K562 (cell line): Measurements from ENCODE around the gene CFAP410. TPM values are rescaled to one million over a fixed set of nuclear protein-coding genes. Genes with fewer than 3 reads are reported as not detected.

Source experiments
- CBX2 ChIP-seq: fragments of 200-600 bp; sonication (generic); IDR thresholded peaks from one replicate; pipeline ENCODE4 v1.6.1; 2012; ENCODE audit warnings: mild to moderate bottlenecking, low read length, inconsistent platforms; ENCODE audit not compliant: insufficient read depth, poor library complexity, severe bottlenecking
- CXXC5 ChIP-seq: fragments of 250-450 bp; sonication (Bioruptor Pico); IDR thresholded peaks from 2 replicates; pipeline ENCODE4 v1.8.0; 2022; ENCODE audit warnings: inconsistent platforms, mild to moderate bottlenecking, moderate library complexity
- DDX20 ChIP-seq: fragments of 450-650 bp; IDR thresholded peaks from 2 replicates; pipeline ENCODE4 v1.6.1; 2016; ENCODE audit warnings: missing genetic modification characterization, low read depth, mild to moderate bottlenecking, missing compliant biosample characterization, moderate library complexity
- DMBX1 ChIP-seq: fragments of 250-450 bp; sonication (Bioruptor Pico); IDR thresholded peaks from 2 replicates; pipeline ENCODE4 v1.8.0; 2022; ENCODE audit warnings: inconsistent platforms, mild to moderate bottlenecking, moderate library complexity, borderline replicate concordance
- DNMT1 ChIP-seq: fragments of 450-650 bp; IDR thresholded peaks from 2 replicates; pipeline ENCODE4 v1.6.1; 2016; ENCODE audit warnings: antibody characterized with exemption, mild to moderate bottlenecking
- EGR1 ChIP-seq: fragments of 450-650 bp; conservative IDR thresholded peaks from 2 replicates; pipeline ENCODE4 v1.6.1; 2017; ENCODE audit warnings: mild to moderate bottlenecking
- GATAD2A ChIP-seq: fragments of 450-650 bp; IDR thresholded peaks from 2 replicates; pipeline ENCODE4 v1.6.1; 2017
- GTF2B ChIP-seq: IDR thresholded peaks from 2 replicates; pipeline ENCODE4 v1.6.1; 2011; ENCODE audit not compliant: insufficient read length; ENCODE audit errors: extremely low read depth
- HDAC8 ChIP-seq: fragments of 450-650 bp; IDR thresholded peaks from 2 replicates; pipeline ENCODE4 v1.6.1; 2016; ENCODE audit warnings: mild to moderate bottlenecking, missing genetic modification characterization, moderate library complexity, missing compliant biosample characterization
- HIVEP1 ChIP-seq: fragments of 250-450 bp; sonication (Bioruptor Pico); IDR thresholded peaks from 2 replicates; pipeline ENCODE4 v1.4.0; 2020; ENCODE audit warnings: mild to moderate bottlenecking
- KDM4B ChIP-seq, 2 experiments: fragments of 450-650 bp in 1 of 2; sonication (generic) in 1 of 2; IDR thresholded peaks; 2 replicates each; pipeline ENCODE4 v1.6.1; 2016 to 2017; ENCODE audit warnings: borderline replicate concordance in 2 of 2, antibody characterized with exemption in 1 of 2, low read depth in 1 of 2, mild to moderate bottlenecking in 1 of 2
- L3MBTL2 ChIP-seq: fragments of 450-650 bp; IDR thresholded peaks from 2 replicates; pipeline ENCODE4 v1.6.1; 2016; ENCODE audit warnings: mild to moderate bottlenecking, moderate library complexity
- LCOR ChIP-seq: sonication (generic); formaldehyde crosslinking; IDR thresholded peaks from 2 replicates; pipeline ENCODE4 v1.8.0; 2022; ENCODE audit warnings: mild to moderate bottlenecking, missing genetic modification reagents
- MYC ChIP-seq, 2 experiments: fragments of 250-450 bp in 1 of 2; sonication (Bioruptor Pico) in 1 of 2; IDR thresholded peaks; 2 replicates each; pipeline versions ENCODE4 v1.5.1 to v1.6.1; 2012 to 2021; ENCODE audit warnings: low read depth in 2 of 2, borderline replicate concordance in 1 of 2, improper control_type of control experiment in 1 of 2, low read length in 1 of 2, mild to moderate bottlenecking in 1 of 2, moderate library complexity in 1 of 2
- NFIC ChIP-seq: fragments of 450-650 bp; IDR thresholded peaks from 2 replicates; pipeline ENCODE4 v1.6.1; 2017; ENCODE audit warnings: mild to moderate bottlenecking, inconsistent platforms
- PHB2 ChIP-seq: fragments of 450-650 bp; IDR thresholded peaks from 2 replicates; pipeline ENCODE4 v1.6.1; 2017; ENCODE audit warnings: low read depth
- POLR2A ChIP-seq: fragments of 450-650 bp; conservative IDR thresholded peaks from 2 replicates; pipeline ENCODE4 v1.6.1; 2016
- POLR2AphosphoS2 ChIP-seq: IDR thresholded peaks from 2 replicates; pipeline ENCODE4 v1.6.1; 2012; ENCODE audit warnings: low read length, improper control_type of control experiment
- POLR2G ChIP-seq: fragments of 200-400 bp; formaldehyde crosslinking; IDR thresholded peaks from 2 replicates; pipeline ENCODE4 v1.6.1; 2017; ENCODE audit warnings: low read depth, mild to moderate bottlenecking, antibody characterized with exemption, low read length, moderate library complexity
- SIN3A ChIP-seq, 2 experiments: fragments of 150-350 bp in 1 of 2; IDR thresholded peaks; 2 replicates each; pipeline ENCODE4 v1.6.1; 2011 to 2016; ENCODE audit warnings: borderline replicate concordance in 2 of 2, low read depth in 2 of 2, low read length in 2 of 2, mild to moderate bottlenecking in 2 of 2, moderate library complexity in 2 of 2; ENCODE audit not compliant: control insufficient read depth in 1 of 2
- SUPT5H ChIP-seq: fragments of 450-650 bp; IDR thresholded peaks from 2 replicates; pipeline ENCODE4 v1.6.1; 2016
- TRIM24 ChIP-seq, 2 experiments: fragments of 450-650 bp; IDR thresholded peaks; 2 replicates each; pipeline ENCODE4 v1.6.1; 2016
- TRIM28 ChIP-seq: fragments of 450-650 bp; IDR thresholded peaks from 2 replicates; pipeline ENCODE4 v1.6.1; 2017
- ZFP91 ChIP-seq: sonication (generic); formaldehyde crosslinking; IDR thresholded peaks from 2 replicates; pipeline ENCODE4 v1.8.0; 2022; ENCODE audit warnings: mild to moderate bottlenecking, missing genetic modification reagents
- ZNF124 ChIP-seq: sonication (generic); formaldehyde crosslinking; IDR thresholded peaks from 2 replicates; pipeline ENCODE4 v1.8.1; 2022; ENCODE audit warnings: missing genetic modification reagents
- ZNF197 ChIP-seq: fragments of 200-800 bp; sonication (Bioruptor generic); IDR thresholded peaks from 2 replicates; pipeline ENCODE4 v1.6.1; 2016; ENCODE audit warnings: low read depth, missing genetic modification characterization, missing compliant biosample characterization
- polyA plus RNA-seq, 8 experiments: library from polyadenylated mRNA; depleted of rRNA in 4 of 8; stranded (reverse) in 5 of 8; unstranded in 3 of 8; fragments of >200 nt; fragmentation: Nextera tagmentation in 2 of 8; fragmentation: Illumina TruSeq in 1 of 8; extraction: Ambion mirVana in 2 of 8; extraction: Trizol in 1 of 8; gene quantifications; 2 replicates each; pipeline versions ENCODE4 v1.2.1 to v1.2.3, GENCODE V29; 2011 to 2014; ENCODE audit warnings: inconsistent platforms in 1 of 8, missing spikeins in 1 of 8
- total RNA-seq, 7 experiments: library from RNA; depleted of rRNA in 6 of 7; stranded (reverse); fragments of >200 nt in 6 of 7; fragmentation: Illumina TruSeq in 2 of 7; extraction: Trizol in 2 of 7; gene quantifications; 2 replicates each; pipeline versions ENCODE4 v1.2.1 to v1.2.3, GENCODE V29; 2011 to 2021; ENCODE audit warnings: low replicate concordance in 1 of 7
- TF ChIP-seq, protein P1 (sequence below): fragments of 250-450 bp; sonication (Bioruptor Pico); IDR thresholded peaks from 2 replicates; pipeline ENCODE4 v1.6.1; 2021; ENCODE audit warnings: mild to moderate bottlenecking

Gene CFAP410
- total and polyA plus RNA-seq, 9 of the 15 experiments (the other 6 are each of a cell fraction or from before 2014, with no cell fraction given), result 0.07 to 17.3 (median 2.3) TPM

DNA sequence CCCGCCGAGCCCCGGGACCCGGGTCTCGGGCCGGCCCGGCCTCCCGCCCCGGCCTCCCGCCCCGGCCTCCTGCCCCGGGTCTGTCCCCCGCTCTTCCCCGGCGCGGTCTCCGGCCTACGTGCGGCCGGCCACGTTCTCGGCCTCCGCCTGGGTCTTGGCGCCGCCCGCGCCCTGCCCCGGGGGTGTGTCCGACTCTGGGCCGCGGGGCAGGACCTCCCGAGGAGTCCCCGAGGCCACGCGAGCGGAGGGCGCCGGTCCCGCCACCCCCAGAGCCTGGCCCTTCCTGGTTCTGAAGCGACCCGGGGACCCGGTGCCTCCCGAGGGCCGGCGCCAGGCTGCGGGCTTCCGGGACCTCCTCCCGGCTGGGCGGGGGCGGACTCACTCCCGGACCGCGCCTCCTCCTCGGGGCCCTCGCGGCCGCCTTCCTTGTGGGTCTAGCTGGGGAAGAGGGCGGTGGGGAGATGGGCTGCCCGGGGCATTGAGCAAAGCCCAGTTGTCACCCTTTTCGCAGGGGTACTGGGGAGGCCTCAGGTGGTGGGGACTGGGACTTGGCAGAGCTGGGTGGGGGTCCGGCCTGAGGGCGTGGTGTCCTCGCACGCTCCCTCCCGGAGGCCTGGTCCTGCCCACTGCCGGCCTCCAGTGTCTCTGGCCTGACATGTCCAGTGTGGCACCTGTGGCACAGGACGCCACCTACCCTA lies 38.8 kb downstream of the CFAP410 start (continued):
- TF ChIP-seq CXXC5 (CRISPR knock-in tag), result 0 out of 2 replicates have a peak, but pooled peaks have one; percentile 49
- no peak for TF ChIP-seq LCOR (CRISPR knock-in tag)
- TF ChIP-seq DMBX1 (CRISPR knock-in tag), result no peak
- no peak for TF ChIP-seq HDAC8 (tag)
- TF ChIP-seq DDX20, result no peak
- TF ChIP-seq, protein P1, sequence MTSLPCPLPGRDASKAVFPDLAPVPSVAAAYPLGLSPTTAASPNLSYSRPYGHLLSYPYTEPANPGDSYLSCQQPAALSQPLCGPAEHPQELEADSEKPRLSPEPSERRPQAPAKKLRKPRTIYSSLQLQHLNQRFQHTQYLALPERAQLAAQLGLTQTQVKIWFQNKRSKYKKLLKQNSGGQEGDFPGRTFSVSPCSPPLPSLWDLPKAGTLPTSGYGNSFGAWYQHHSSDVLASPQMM (CRISPR knock-in tag), result no peak
- TF ChIP-seq GATAD2A, result no peak
- peak; percentile 29; the same call in 1 of the 2 replicates for TF ChIP-seq NFIC
- TF ChIP-seq SUPT5H, result peak; percentile 19
- TF ChIP-seq TRIM28, result no peak
- no peak for TF ChIP-seq KDM4B (IDR thresholded peaks at IDR 0.05; ENCODE audit: borderline replicate concordance in 2 of 2, low read depth in 1 of 2)
- no peak for TF ChIP-seq L3MBTL2
- TF ChIP-seq TRIM24 (IDR thresholded peaks at IDR 0.05), result no peak
- no peak for TF ChIP-seq ZNF197
- no peak for TF ChIP-seq HIVEP1 (CRISPR knock-in tag)
- TF ChIP-seq SIN3A (IDR thresholded peaks at IDR 0.05; ENCODE audit: borderline replicate concordance in 2 of 2, control insufficient read depth in 1 of 2, low read depth in 2 of 2, low read length in 2 of 2), result peak; percentile 78 to 93; a peak in 2 of 4 replicates
- TF ChIP-seq MYC (IDR thresholded peaks at IDR 0.05; ENCODE audit: low read depth, low read length), result peak; percentile 62; the same call in 1 of the 2 replicates
- TF ChIP-seq MYC (CRISPR knock-in tag; IDR thresholded peaks at IDR 0.05; ENCODE audit: borderline replicate concordance, low read depth), result no peak
- no peak for TF ChIP-seq POLR2AphosphoS2
- TF ChIP-seq GTF2B, result no peak
- peak; percentile 84 for TF ChIP-seq POLR2G
- no peak for TF ChIP-seq DNMT1
- TF ChIP-seq PHB2, result no peak
- TF ChIP-seq ZNF124 (CRISPR knock-in tag), result no peak
- TF ChIP-seq CBX2, result no peak
- TF ChIP-seq POLR2A, result peak; percentile 67
- no peak for TF ChIP-seq ZFP91 (CRISPR knock-in tag)
- TF ChIP-seq EGR1, result peak; percentile 89
